WTC11 (cell line): ENCODE measurements around the gene AKT1S1.

Source experiments
- MAX ChIP-seq: sonication (generic); formaldehyde crosslinking; IDR thresholded peaks from 2 replicates; pipeline ENCODE4 v1.8.0; 2022; ENCODE audit warnings: mild to moderate bottlenecking, missing genetic modification reagents
- USF2 ChIP-seq: sonication (generic); formaldehyde crosslinking; IDR thresholded peaks from 2 replicates; pipeline ENCODE4 v1.8.1; 2023; ENCODE audit warnings: mild to moderate bottlenecking, missing genetic modification reagents, moderate library complexity
- ZNF263 ChIP-seq: sonication (generic); formaldehyde crosslinking; IDR thresholded peaks from 2 replicates; pipeline ENCODE4 v1.8.1; 2022; ENCODE audit warnings: low read depth, mild to moderate bottlenecking, moderate library complexity, missing genetic modification reagents

GRCh38 chr19:49891393-49891792 lies 14.2 kb upstream of the AKT1S1 start:
- no peak for TF ChIP-seq MAX (CRISPR knock-in tag)
- no peak for TF ChIP-seq USF2
- TF ChIP-seq ZNF263 = no peak
